DND-41 (cell line): ENCODE data around the gene KCNH1.

Experiments used
- CTCF ChIP-seq: IDR thresholded peaks from 2 replicates; pipeline ENCODE4 v1.5.1; 2012; ENCODE audit warnings: borderline replicate concordance, low read length, moderate library complexity, mild to moderate bottlenecking; ENCODE audit not compliant: poor library complexity, severe bottlenecking; ENCODE audit errors: extremely low read depth
- EZH2 ChIP-seq: IDR thresholded peaks from 3 replicates; pipeline ENCODE4 v1.6.1; 2012; ENCODE audit warnings: borderline replicate concordance, low read depth, mild to moderate bottlenecking, moderate library complexity, low read length, inconsistent platforms; ENCODE audit not compliant: severe bottlenecking

GRCh38 chr1:210747890-210748289 lies 386.1 kb downstream of the KCNH1 start:
- TF ChIP-seq CTCF (no peak), EZH2 (no peak)
